ENCODE results near the gene RPP38. TPM values are rescaled to one million over a fixed set of nuclear protein-coding genes. Genes with fewer than 3 reads are reported as not detected.
A peak's percentile ranks its signal among the peaks of the same experiment; 100 is the strongest.

The RPP38 gene
- total and polyA plus RNA-seq, 4 experiments from 2014 or later: 19.8 to 34.6 (median 27.5) TPM

GRCh38 chr10:15122477-15123030 lies 25.4 kb downstream of the RPP38 start:
- ChIA-PET POLR2A (ENCODE audit: partially characterized antibody) (interaction anchor here (1.3 kb wide), 1 partner anchor 87 kb away, joined by 3 read pairs; no protein-coding TSS in a partner anchor), CTCF (ENCODE audit: partially characterized antibody) (interaction anchor here (0.7 to 6.0 kb wide), 6 partner anchors 9 to 157 kb away, joined by 3 to 34 read pairs (median 6); no protein-coding TSS in a partner anchor)
- H3K27ac ChIP-seq (ENCODE audit: low read depth, low read length): no peak overlapping the region
- H3K27me3 ChIP-seq (ENCODE audit: insufficient read depth, low read length): no peaks in the 10 kb centered on the region
- H3K36me3 ChIP-seq (ENCODE audit: insufficient read depth, low read length): peaks cover 27% of the 10 kb centered on the region
- H3K27me3 Mint-ChIP-seq: no peaks in the 10 kb centered on the region
- peak overlapping the region in 1 of 8 donors; percentile 46 for H3K4me3 Mint-ChIP-seq
- peaks cover 4 to 29% (median 12%) of the 10 kb centered on the region in 4 donors for H3K4me1 Mint-ChIP-seq
- intact Hi-C loops (cut with micrococcal nuclease): no loop called here
- no peaks in the 10 kb centered on the region for H3K4me1 ChIP-seq (ENCODE audit: insufficient read depth, low read length)
- no peak for DNase-seq
- H3K9me3 Mint-ChIP-seq: no peaks in the 10 kb centered on the region
- peak overlapping the region; percentile 45 to 83 (median 61) for H3K27ac Mint-ChIP-seq
- H3K36me3 Mint-ChIP-seq: peaks cover 22 to 52% of the 10 kb centered on the region in 2 donors
- H3K4me3 ChIP-seq (ENCODE audit: low read length in 2 of 2): no peak overlapping the region
- H3K9me3 ChIP-seq (ENCODE audit: control insufficient read depth in 1 of 2, low read length in 2 of 2): no peaks in the 10 kb centered on the region

- peak overlapping the region in 6 of 7 donors; percentile 2 to 63 (median 15) for H3K27ac Mint-ChIP-seq
- no peak overlapping the region for H3K4me3 Mint-ChIP-seq
- peaks cover 33 to 61% of the 10 kb centered on the region in 2 donors for H3K36me3 Mint-ChIP-seq
- no peaks in the 10 kb centered on the region for H3K27me3 ChIP-seq (ENCODE audit: insufficient read depth, low read length)
- H3K4me1 ChIP-seq (ENCODE audit: insufficient read depth, low read length): no peaks in the 10 kb centered on the region
- no peak overlapping the region for H3K27ac ChIP-seq (ENCODE audit: low read depth, low read length)
- ChIA-PET CTCF (ENCODE audit: partially characterized antibody) (interaction anchor here (1.0 to 6.0 kb wide), 3 partner anchors 16 to 251 kb away, joined by 4 to 34 read pairs (median 7); no protein-coding TSS in a partner anchor), POLR2A (ENCODE audit: partially characterized antibody) (interaction anchor here (0.9 to 1.3 kb wide), 4 partner anchors 11 to 86 kb away, joined by 3 to 4 read pairs (median 3); partner anchors contain the start of gene NMT2)
- H3K4me3 ChIP-seq (ENCODE audit: low read length in 2 of 2): no peak overlapping the region
- peaks cover 0 to 1% (median 0%) of the 10 kb centered on the region in 8 donors for H3K9me3 Mint-ChIP-seq
- no peak for DNase-seq
- no peaks in the 10 kb centered on the region for H3K27me3 Mint-ChIP-seq
- no peaks in the 10 kb centered on the region for H3K9me3 ChIP-seq (ENCODE audit: control insufficient read depth in 1 of 2, low read length in 2 of 2)
- H3K4me1 Mint-ChIP-seq: peaks cover 4 to 29% (median 14%) of the 10 kb centered on the region in 4 donors
- H3K36me3 ChIP-seq (ENCODE audit: insufficient read depth, low read length): peaks cover 19% of the 10 kb centered on the region
- intact Hi-C loops (cut with micrococcal nuclease): no loop called here
Measured at GRCh38 chr10:15123749-15124184, 26.6 kb downstream of the RPP38 start.

GRCh38 chr10:15124190-15124589 lies 27.0 kb downstream of the RPP38 start:
- Histone ChIP-seq H3K4me1 (ENCODE audit: insufficient read depth, low read length) (no peaks in the 10 kb centered on the region), H3K4me3 (ENCODE audit: low read length in 2 of 2) (no peak overlapping the region), H3K27ac (ENCODE audit: low read depth, low read length) (no peak overlapping the region), H3K27me3 (ENCODE audit: insufficient read depth, low read length) (no peaks in the 10 kb centered on the region), H3K9me3 (ENCODE audit: control insufficient read depth in 1 of 2, low read length in 2 of 2) (no peaks in the 10 kb centered on the region), H3K36me3 (ENCODE audit: insufficient read depth, low read length) (peaks cover 19% of the 10 kb centered on the region)
- ChIA-PET CTCF (ENCODE audit: partially characterized antibody) (interaction anchor here (1.6 to 6.0 kb wide), 2 partner anchors 19 to 251 kb away, joined by 4 to 34 read pairs; no protein-coding TSS in a partner anchor), POLR2A (ENCODE audit: partially characterized antibody) (interaction anchor here (0.9 to 1.3 kb wide), 3 partner anchors 11 to 44 kb away, joined by 3 to 4 read pairs (median 3); partner anchors contain the start of gene NMT2)
- H3K36me3 Mint-ChIP-seq: peaks cover 37 to 58% of the 10 kb centered on the region in 2 donors
- no peaks in the 10 kb centered on the region for H3K27me3 Mint-ChIP-seq
- peaks cover 4 to 29% (median 14%) of the 10 kb centered on the region in 4 donors for H3K4me1 Mint-ChIP-seq
- H3K4me3 Mint-ChIP-seq: peak overlapping the region in 1 of 8 donors; percentile 23
- no peak for DNase-seq
- peaks cover 0 to 1% (median 0%) of the 10 kb centered on the region in 8 donors for H3K9me3 Mint-ChIP-seq
- H3K27ac Mint-ChIP-seq: peak overlapping the region in 5 of 7 donors; percentile 2 to 63 (median 8)
- intact Hi-C loops (cut with micrococcal nuclease): no loop called here

GRCh38 chr10:15124908-15125307 lies 27.8 kb downstream of the RPP38 start:
- no peak for DNase-seq
- Mint-ChIP-seq H3K36me3 (peaks cover 42 to 57% of the 10 kb centered on the region in 2 donors), H3K27ac (peak overlapping the region in 3 of 7 donors; percentile 25 to 41 (median 29)), H3K4me3 (no peak overlapping the region), H3K9me3 (peaks cover 0 to 1% (median 0%) of the 10 kb centered on the region in 8 donors), H3K27me3 (no peaks in the 10 kb centered on the region), H3K4me1 (peaks cover 4 to 25% (median 14%) of the 10 kb centered on the region in 4 donors)
- Histone ChIP-seq H3K9me3 (ENCODE audit: control insufficient read depth in 1 of 2, low read length in 2 of 2) (no peaks in the 10 kb centered on the region), H3K4me3 (ENCODE audit: low read length in 2 of 2) (no peak overlapping the region), H3K4me1 (ENCODE audit: insufficient read depth, low read length) (no peaks in the 10 kb centered on the region), H3K27me3 (ENCODE audit: insufficient read depth, low read length) (no peaks in the 10 kb centered on the region), H3K27ac (ENCODE audit: low read depth, low read length) (no peak overlapping the region), H3K36me3 (ENCODE audit: insufficient read depth, low read length) (peaks cover 12% of the 10 kb centered on the region)
- POLR2A ChIA-PET (ENCODE audit: partially characterized antibody): interaction anchor here (1.1 kb wide), 1 partner anchor 129 kb away, joined by 3 read pairs; no protein-coding TSS in a partner anchor
- intact Hi-C loops (cut with micrococcal nuclease): no loop called here
- CTCF ChIA-PET (ENCODE audit: partially characterized antibody): interaction anchor here (1.6 to 6.0 kb wide), 2 partner anchors 19 to 252 kb away, joined by 4 to 34 read pairs; no protein-coding TSS in a partner anchor

GRCh38 chr10:15131330-15131729 lies 34.2 kb downstream of the RPP38 start:
- ChIA-PET CTCF (ENCODE audit: partially characterized antibody) (no interaction called here), POLR2A (ENCODE audit: partially characterized antibody) (no interaction called here)
- Mint-ChIP-seq H3K36me3 (peaks cover 66 to 75% of the 10 kb centered on the region in 2 donors), H3K9me3 (peaks cover 0 to 4% (median 0%) of the 10 kb centered on the region in 8 donors), H3K27me3 (no peaks in the 10 kb centered on the region), H3K4me1 (peaks cover 0 to 4% (median 0%) of the 10 kb centered on the region in 4 donors), H3K27ac (peak overlapping the region in 1 of 7 donors; percentile 54), H3K4me3 (no peak overlapping the region)
- H3K4me3 ChIP-seq (ENCODE audit: low read length in 2 of 2): no peak overlapping the region
- no peak for DNase-seq
- H3K4me1 ChIP-seq (ENCODE audit: insufficient read depth, low read length): no peaks in the 10 kb centered on the region
- H3K27ac ChIP-seq (ENCODE audit: low read depth, low read length): no peak overlapping the region
- peaks cover 44% of the 10 kb centered on the region for H3K36me3 ChIP-seq (ENCODE audit: insufficient read depth, low read length)
- intact Hi-C loops (cut with micrococcal nuclease): no loop called here
- no peaks in the 10 kb centered on the region for H3K9me3 ChIP-seq (ENCODE audit: control insufficient read depth in 1 of 2, low read length in 2 of 2)
- no peaks in the 10 kb centered on the region for H3K27me3 ChIP-seq (ENCODE audit: insufficient read depth, low read length)

GRCh38 chr10:15136129-15137035 lies 39.2 kb downstream of the RPP38 start:
- Mint-ChIP-seq H3K4me1 (peaks cover 3 to 16% (median 10%) of the 10 kb centered on the region in 4 donors), H3K36me3 (peaks cover 53 to 74% of the 10 kb centered on the region in 2 donors), H3K27ac (peak overlapping the region in 4 of 7 donors; percentile 69 to 83 (median 74)), H3K9me3 (peaks cover 0 to 3% (median 0%) of the 10 kb centered on the region in 8 donors), H3K27me3 (no peaks in the 10 kb centered on the region), H3K4me3 (no peak overlapping the region)
- intact Hi-C loops (cut with micrococcal nuclease): no loop called here
- DNase-seq: no peak
- Histone ChIP-seq H3K36me3 (ENCODE audit: insufficient read depth, low read length) (peaks cover 41% of the 10 kb centered on the region), H3K27me3 (ENCODE audit: insufficient read depth, low read length) (no peaks in the 10 kb centered on the region), H3K4me3 (ENCODE audit: low read length in 2 of 2) (no peak overlapping the region), H3K9me3 (ENCODE audit: control insufficient read depth in 1 of 2, low read length in 2 of 2) (no peaks in the 10 kb centered on the region), H3K4me1 (ENCODE audit: insufficient read depth, low read length) (peaks cover 7% of the 10 kb centered on the region), H3K27ac (ENCODE audit: low read depth, low read length) (no peak overlapping the region)
- ChIA-PET CTCF (ENCODE audit: partially characterized antibody) (interaction anchor here (0.5 kb wide), 1 partner anchor 75 kb away, joined by 3 read pairs; no protein-coding TSS in a partner anchor), POLR2A (ENCODE audit: partially characterized antibody) (interaction anchor here (0.6 kb wide), 1 partner anchor 31 kb away, joined by 3 read pairs; no protein-coding TSS in a partner anchor)

Measured in CD4-positive, alpha-beta memory T cell (primary cell).